GM23338 (cell line): Measurements from ENCODE around the gene ARMC9. TPM values are rescaled to one million over a fixed set of nuclear protein-coding genes. Genes with fewer than 3 reads are reported as not detected.

Source experiments
- ATAC-seq: fragments of 200-7000 bp; cut with Tn5 transposase; 3 replicates; pipeline ENCODE4 v1.9.1; 2020
- DNase-seq: peaks from one replicate; pipeline ENCODE4 v3.0.0-alpha.2; 2015; ENCODE audit warnings: low spot score
- H2AFZ ChIP-seq: fragments of 200-600 bp; sonication (generic); 2 replicates; pipeline ENCODE4 v1.8.0; 2016; ENCODE audit warnings: antibody characterized with exemption, mild to moderate bottlenecking, moderate library complexity
- H3F3A ChIP-seq: fragments of 200-600 bp; sonication (generic); replicated peaks from 2 replicates; pipeline ENCODE4 v1.8.0; 2017; ENCODE audit warnings: antibody characterized with exemption, mixed run types, low read depth
- H3K27ac ChIP-seq: fragments of 200-600 bp; sonication (generic); 2 replicates; pipeline ENCODE4 v1.6.1; 2016; ENCODE audit warnings: low read depth
- H3K27me3 ChIP-seq: fragments of 200-600 bp; sonication (generic); 2 replicates; pipeline ENCODE4 v1.8.0; 2016; ENCODE audit warnings: mild to moderate bottlenecking, mixed run types, moderate library complexity; ENCODE audit not compliant: insufficient read depth
- H3K36me3 ChIP-seq: fragments of 200-600 bp; sonication (generic); 2 replicates; pipeline ENCODE4 v1.8.0; 2016; ENCODE audit warnings: mild to moderate bottlenecking; ENCODE audit not compliant: insufficient read depth
- H3K4me1 ChIP-seq: fragments of 200-600 bp; sonication (generic); 2 replicates; pipeline ENCODE4 v1.8.0; 2016; ENCODE audit warnings: mild to moderate bottlenecking, moderate library complexity; ENCODE audit not compliant: insufficient read depth
- H3K4me2 ChIP-seq: fragments of 200-600 bp; sonication (generic); 2 replicates; pipeline ENCODE4 v1.7.1; 2017; ENCODE audit warnings: mixed run types
- H3K4me3 ChIP-seq: fragments of 200-600 bp; sonication (generic); 2 replicates; pipeline ENCODE4 v1.6.1; 2016; ENCODE audit warnings: mixed run types
- H3K79me2 ChIP-seq: fragments of 200-600 bp; sonication (generic); replicated peaks from 2 replicates; pipeline ENCODE4 v1.8.0; 2017; ENCODE audit warnings: mild to moderate bottlenecking; ENCODE audit not compliant: insufficient read depth
- H3K9me2 ChIP-seq: fragments of 200-600 bp; sonication (generic); 2 replicates; pipeline ENCODE4 v1.8.0; 2017; ENCODE audit not compliant: insufficient read depth
- H4K20me1 ChIP-seq: fragments of 200-600 bp; sonication (generic); replicated peaks from 2 replicates; pipeline ENCODE4 v1.8.0; 2017; ENCODE audit warnings: mild to moderate bottlenecking; ENCODE audit not compliant: insufficient read depth
- H3K27ac Mint-ChIP-seq: 2 replicates; pipeline ENCODE4 v1.8.0; 2020; ENCODE audit warnings: inconsistent platforms, mild to moderate bottlenecking, moderate library complexity, mixed read lengths
- H3K27me3 Mint-ChIP-seq: 3 replicates; pipeline ENCODE4 v1.8.0; 2022; ENCODE audit warnings: low read depth, mild to moderate bottlenecking, moderate library complexity, mixed read lengths, inconsistent platforms; ENCODE audit not compliant: insufficient read depth, poor library complexity
- H3K36me3 Mint-ChIP-seq: 3 replicates; pipeline ENCODE4 v1.8.0; 2021; ENCODE audit warnings: low read depth, mild to moderate bottlenecking, inconsistent platforms, moderate library complexity, mixed read lengths
- H3K4me1 Mint-ChIP-seq: 3 replicates; pipeline ENCODE4 v1.8.0; 2020; ENCODE audit warnings: mild to moderate bottlenecking, inconsistent platforms, mixed read lengths
- H3K4me3 Mint-ChIP-seq: 3 replicates; pipeline ENCODE4 v1.8.0; 2021; ENCODE audit warnings: moderate library complexity, mild to moderate bottlenecking, inconsistent platforms, mixed read lengths
- H3K9me3 Mint-ChIP-seq: 3 replicates; pipeline ENCODE4 v1.8.0; 2020; ENCODE audit warnings: moderate library complexity, mild to moderate bottlenecking, inconsistent platforms, mixed read lengths
- CREB1 ChIP-seq: fragments of 250-450 bp; sonication (Bioruptor Pico); IDR thresholded peaks from 2 replicates; pipeline ENCODE4 v1.5.0; 2020; ENCODE audit warnings: low read depth, mild to moderate bottlenecking, moderate library complexity
- EZH2 ChIP-seq: fragments of 200-600 bp; sonication (generic); IDR thresholded peaks from one replicate; pipeline ENCODE4 v1.8.0; 2017; ENCODE audit warnings: antibody characterized with exemption, mild to moderate bottlenecking, low read depth; ENCODE audit not compliant: unreplicated experiment
- EZH2phosphoT487 ChIP-seq: fragments of 200-600 bp; sonication (generic); IDR thresholded peaks from one replicate; pipeline ENCODE4 v1.8.1; 2018; ENCODE audit warnings: antibody characterized with exemption; ENCODE audit not compliant: unreplicated experiment
- JUNB ChIP-seq: IDR thresholded peaks from one replicate; pipeline ENCODE4 v1.6.1; 2016; ENCODE audit warnings: antibody characterized with exemption; ENCODE audit not compliant: unreplicated experiment
- NANOG ChIP-seq: IDR thresholded peaks from 2 replicates; pipeline ENCODE4 v1.6.1; 2016; ENCODE audit warnings: antibody characterized with exemption, borderline replicate concordance
- POLR2AphosphoS5 ChIP-seq: IDR thresholded peaks from 2 replicates; pipeline ENCODE4 v1.6.1; 2016; ENCODE audit warnings: antibody characterized with exemption, low read depth
- STAT1 ChIP-seq: IDR thresholded peaks from one replicate; pipeline ENCODE4 v1.6.1; 2016; ENCODE audit warnings: antibody characterized with exemption; ENCODE audit not compliant: unreplicated experiment
- ZNF114 ChIP-seq: fragments of 250-450 bp; sonication (Bioruptor Pico); IDR thresholded peaks from 2 replicates; pipeline ENCODE4 v1.5.0; 2020; ENCODE audit warnings: mild to moderate bottlenecking, moderate library complexity
- ZNF331 ChIP-seq: fragments of 250-450 bp; sonication (Bioruptor Pico); IDR thresholded peaks from 2 replicates; pipeline ENCODE4 v1.5.0; 2020; ENCODE audit warnings: low read depth, mild to moderate bottlenecking, moderate library complexity
- polyA plus RNA-seq: library from polyadenylated mRNA; unstranded; fragments of >200 nt; fragmentation: Nextera tagmentation; extraction: Ambion mirVana; gene quantifications from 2 replicates; pipeline ENCODE4 v1.2.1, GENCODE V29; 2016
- total RNA-seq: library from RNA; depleted of rRNA; stranded (reverse); fragments of >200 nt; shearing (Covaris generic); gene quantifications from 2 replicates; pipeline ENCODE4 v1.2.3, GENCODE V29; 2014
- TF ChIP-seq, protein P1 (sequence below), 2 experiments: fragments of 200-600 bp in 1 of 2; sonication (generic) in 1 of 2; conservative IDR thresholded peaks; 2 replicates each; pipeline versions ENCODE4 v1.5.1 to v1.6.1; 2016 to 2017; ENCODE audit warnings: antibody characterized with exemption in 2 of 2, low read depth in 2 of 2, mild to moderate bottlenecking in 2 of 2, moderate library complexity in 1 of 2
- TF ChIP-seq, protein P2 (sequence below): IDR thresholded peaks from one replicate; pipeline ENCODE4 v1.6.1; 2018; ENCODE audit warnings: antibody characterized with exemption; ENCODE audit not compliant: unreplicated experiment
- TF ChIP-seq, protein P3 (sequence below): fragments of 250-450 bp; sonication (Bioruptor Pico); IDR thresholded peaks from 2 replicates; pipeline ENCODE4 v1.5.0; 2020; ENCODE audit warnings: mild to moderate bottlenecking, moderate library complexity
- TF ChIP-seq, protein P4 (sequence below): IDR thresholded peaks from 2 replicates; pipeline ENCODE4 v1.6.1; 2016; ENCODE audit warnings: antibody characterized with exemption

ARMC9 gene
- total and polyA plus RNA-seq, 2 experiments from 2014 or later: 29.2 to 56.0 TPM

DNA sequence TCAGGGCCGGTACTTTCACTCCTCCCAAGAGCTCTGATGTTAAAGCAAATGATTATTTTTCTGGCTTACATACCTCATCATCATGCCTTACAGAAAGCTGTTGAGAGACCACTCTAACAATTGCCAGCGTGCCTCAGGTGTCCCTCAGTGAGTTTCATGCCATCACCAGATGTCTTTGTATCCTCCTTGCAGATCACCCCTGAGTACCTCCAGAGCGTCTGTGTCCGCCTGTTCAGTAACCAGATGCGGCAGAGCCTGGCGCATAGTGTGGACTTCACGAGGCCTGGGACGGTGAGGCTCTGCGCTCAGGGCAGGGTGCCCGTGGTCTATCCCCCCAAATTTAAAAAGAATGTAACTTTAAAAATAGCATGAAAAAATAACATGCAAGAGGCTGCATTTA lies 41.3 kb downstream of the ARMC9 start:
- no peaks in the 10 kb centered on the region for H3K27me3 ChIP-seq
- Mint-ChIP-seq H3K27me3 (peaks cover 2% of the 10 kb centered on the region), H3K4me1 (peaks cover 2% of the 10 kb centered on the region; the same call in 2 of the 3 replicates), H3K27ac (peak overlapping the region; percentile 20; the same call in 1 of the 2 replicates), H3K36me3 (peaks cover 25% of the 10 kb centered on the region), H3K9me3 (no peaks in the 10 kb centered on the region), H3K4me3 (no peak overlapping the region)
- H3K4me3 ChIP-seq: no peak overlapping the region
- no peak overlapping the region for H3K4me2 ChIP-seq
- DNase-seq: no peak
- no peak overlapping the region for H3K27ac ChIP-seq
- H3K79me2 ChIP-seq: no peaks in the 10 kb centered on the region
- 0 out of 2 replicates have a peak, but pooled peaks cover under 1% of the 10 kb centered on the region for H3F3A ChIP-seq
- ATAC-seq: no peak
- TF ChIP-seq ZNF331: no peak
- TF ChIP-seq ZNF114 (CRISPR knock-in tag): no peak
- no peak for TF ChIP-seq EZH2phosphoT487
- TF ChIP-seq CREB1 (CRISPR knock-in tag): no peak
- TF ChIP-seq NANOG: no peak
- TF ChIP-seq, protein P1, sequence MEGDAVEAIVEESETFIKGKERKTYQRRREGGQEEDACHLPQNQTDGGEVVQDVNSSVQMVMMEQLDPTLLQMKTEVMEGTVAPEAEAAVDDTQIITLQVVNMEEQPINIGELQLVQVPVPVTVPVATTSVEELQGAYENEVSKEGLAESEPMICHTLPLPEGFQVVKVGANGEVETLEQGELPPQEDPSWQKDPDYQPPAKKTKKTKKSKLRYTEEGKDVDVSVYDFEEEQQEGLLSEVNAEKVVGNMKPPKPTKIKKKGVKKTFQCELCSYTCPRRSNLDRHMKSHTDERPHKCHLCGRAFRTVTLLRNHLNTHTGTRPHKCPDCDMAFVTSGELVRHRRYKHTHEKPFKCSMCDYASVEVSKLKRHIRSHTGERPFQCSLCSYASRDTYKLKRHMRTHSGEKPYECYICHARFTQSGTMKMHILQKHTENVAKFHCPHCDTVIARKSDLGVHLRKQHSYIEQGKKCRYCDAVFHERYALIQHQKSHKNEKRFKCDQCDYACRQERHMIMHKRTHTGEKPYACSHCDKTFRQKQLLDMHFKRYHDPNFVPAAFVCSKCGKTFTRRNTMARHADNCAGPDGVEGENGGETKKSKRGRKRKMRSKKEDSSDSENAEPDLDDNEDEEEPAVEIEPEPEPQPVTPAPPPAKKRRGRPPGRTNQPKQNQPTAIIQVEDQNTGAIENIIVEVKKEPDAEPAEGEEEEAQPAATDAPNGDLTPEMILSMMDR (conservative IDR thresholded peaks at IDR 0.05; ENCODE audit: low read depth in 2 of 2): no peak
- TF ChIP-seq, protein P2, sequence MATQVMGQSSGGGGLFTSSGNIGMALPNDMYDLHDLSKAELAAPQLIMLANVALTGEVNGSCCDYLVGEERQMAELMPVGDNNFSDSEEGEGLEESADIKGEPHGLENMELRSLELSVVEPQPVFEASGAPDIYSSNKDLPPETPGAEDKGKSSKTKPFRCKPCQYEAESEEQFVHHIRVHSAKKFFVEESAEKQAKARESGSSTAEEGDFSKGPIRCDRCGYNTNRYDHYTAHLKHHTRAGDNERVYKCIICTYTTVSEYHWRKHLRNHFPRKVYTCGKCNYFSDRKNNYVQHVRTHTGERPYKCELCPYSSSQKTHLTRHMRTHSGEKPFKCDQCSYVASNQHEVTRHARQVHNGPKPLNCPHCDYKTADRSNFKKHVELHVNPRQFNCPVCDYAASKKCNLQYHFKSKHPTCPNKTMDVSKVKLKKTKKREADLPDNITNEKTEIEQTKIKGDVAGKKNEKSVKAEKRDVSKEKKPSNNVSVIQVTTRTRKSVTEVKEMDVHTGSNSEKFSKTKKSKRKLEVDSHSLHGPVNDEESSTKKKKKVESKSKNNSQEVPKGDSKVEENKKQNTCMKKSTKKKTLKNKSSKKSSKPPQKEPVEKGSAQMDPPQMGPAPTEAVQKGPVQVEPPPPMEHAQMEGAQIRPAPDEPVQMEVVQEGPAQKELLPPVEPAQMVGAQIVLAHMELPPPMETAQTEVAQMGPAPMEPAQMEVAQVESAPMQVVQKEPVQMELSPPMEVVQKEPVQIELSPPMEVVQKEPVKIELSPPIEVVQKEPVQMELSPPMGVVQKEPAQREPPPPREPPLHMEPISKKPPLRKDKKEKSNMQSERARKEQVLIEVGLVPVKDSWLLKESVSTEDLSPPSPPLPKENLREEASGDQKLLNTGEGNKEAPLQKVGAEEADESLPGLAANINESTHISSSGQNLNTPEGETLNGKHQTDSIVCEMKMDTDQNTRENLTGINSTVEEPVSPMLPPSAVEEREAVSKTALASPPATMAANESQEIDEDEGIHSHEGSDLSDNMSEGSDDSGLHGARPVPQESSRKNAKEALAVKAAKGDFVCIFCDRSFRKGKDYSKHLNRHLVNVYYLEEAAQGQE: no peak
- TF ChIP-seq EZH2: no peak
- TF ChIP-seq STAT1: no peak
- TF ChIP-seq, protein P3, sequence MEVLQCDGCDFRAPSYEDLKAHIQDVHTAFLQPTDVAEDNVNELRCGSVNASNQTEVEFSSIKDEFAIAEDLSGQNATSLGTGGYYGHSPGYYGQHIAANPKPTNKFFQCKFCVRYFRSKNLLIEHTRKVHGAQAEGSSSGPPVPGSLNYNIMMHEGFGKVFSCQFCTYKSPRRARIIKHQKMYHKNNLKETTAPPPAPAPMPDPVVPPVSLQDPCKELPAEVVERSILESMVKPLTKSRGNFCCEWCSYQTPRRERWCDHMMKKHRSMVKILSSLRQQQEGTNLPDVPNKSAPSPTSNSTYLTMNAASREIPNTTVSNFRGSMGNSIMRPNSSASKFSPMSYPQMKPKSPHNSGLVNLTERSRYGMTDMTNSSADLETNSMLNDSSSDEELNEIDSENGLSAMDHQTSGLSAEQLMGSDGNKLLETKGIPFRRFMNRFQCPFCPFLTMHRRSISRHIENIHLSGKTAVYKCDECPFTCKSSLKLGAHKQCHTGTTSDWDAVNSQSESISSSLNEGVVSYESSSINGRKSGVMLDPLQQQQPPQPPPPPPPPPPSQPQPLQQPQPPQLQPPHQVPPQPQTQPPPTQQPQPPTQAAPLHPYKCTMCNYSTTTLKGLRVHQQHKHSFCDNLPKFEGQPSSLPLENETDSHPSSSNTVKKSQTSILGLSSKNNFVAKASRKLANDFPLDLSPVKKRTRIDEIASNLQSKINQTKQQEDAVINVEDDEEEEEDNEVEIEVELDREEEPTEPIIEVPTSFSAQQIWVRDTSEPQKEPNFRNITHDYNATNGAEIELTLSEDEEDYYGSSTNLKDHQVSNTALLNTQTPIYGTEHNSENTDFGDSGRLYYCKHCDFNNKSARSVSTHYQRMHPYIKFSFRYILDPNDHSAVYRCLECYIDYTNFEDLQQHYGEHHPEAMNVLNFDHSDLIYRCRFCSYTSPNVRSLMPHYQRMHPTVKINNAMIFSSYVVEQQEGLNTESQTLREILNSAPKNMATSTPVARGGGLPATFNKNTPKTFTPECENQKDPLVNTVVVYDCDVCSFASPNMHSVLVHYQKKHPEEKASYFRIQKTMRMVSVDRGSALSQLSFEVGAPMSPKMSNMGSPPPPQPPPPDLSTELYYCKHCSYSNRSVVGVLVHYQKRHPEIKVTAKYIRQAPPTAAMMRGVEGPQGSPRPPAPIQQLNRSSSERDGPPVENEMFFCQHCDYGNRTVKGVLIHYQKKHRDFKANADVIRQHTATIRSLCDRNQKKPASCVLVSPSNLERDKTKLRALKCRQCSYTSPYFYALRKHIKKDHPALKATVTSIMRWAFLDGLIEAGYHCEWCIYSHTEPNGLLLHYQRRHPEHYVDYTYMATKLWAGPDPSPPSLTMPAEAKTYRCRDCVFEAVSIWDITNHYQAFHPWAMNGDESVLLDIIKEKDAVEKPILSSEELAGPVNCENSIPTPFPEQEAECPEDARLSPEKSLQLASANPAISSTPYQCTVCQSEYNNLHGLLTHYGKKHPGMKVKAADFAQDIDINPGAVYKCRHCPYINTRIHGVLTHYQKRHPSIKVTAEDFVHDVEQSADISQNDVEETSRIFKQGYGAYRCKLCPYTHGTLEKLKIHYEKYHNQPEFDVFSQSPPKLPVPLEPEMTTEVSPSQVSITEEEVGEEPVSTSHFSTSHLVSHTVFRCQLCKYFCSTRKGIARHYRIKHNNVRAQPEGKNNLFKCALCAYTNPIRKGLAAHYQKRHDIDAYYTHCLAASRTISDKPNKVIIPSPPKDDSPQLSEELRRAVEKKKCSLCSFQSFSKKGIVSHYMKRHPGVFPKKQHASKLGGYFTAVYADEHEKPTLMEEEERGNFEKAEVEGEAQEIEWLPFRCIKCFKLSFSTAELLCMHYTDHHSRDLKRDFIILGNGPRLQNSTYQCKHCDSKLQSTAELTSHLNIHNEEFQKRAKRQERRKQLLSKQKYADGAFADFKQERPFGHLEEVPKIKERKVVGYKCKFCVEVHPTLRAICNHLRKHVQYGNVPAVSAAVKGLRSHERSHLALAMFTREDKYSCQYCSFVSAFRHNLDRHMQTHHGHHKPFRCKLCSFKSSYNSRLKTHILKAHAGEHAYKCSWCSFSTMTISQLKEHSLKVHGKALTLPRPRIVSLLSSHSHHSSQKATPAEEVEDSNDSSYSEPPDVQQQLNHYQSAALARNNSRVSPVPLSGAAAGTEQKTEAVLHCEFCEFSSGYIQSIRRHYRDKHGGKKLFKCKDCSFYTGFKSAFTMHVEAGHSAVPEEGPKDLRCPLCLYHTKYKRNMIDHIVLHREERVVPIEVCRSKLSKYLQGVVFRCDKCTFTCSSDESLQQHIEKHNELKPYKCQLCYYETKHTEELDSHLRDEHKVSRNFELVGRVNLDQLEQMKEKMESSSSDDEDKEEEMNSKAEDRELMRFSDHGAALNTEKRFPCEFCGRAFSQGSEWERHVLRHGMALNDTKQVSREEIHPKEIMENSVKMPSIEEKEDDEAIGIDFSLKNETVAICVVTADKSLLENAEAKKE (CRISPR knock-in tag): no peak
- no peak for TF ChIP-seq JUNB
- TF ChIP-seq, protein P4, sequence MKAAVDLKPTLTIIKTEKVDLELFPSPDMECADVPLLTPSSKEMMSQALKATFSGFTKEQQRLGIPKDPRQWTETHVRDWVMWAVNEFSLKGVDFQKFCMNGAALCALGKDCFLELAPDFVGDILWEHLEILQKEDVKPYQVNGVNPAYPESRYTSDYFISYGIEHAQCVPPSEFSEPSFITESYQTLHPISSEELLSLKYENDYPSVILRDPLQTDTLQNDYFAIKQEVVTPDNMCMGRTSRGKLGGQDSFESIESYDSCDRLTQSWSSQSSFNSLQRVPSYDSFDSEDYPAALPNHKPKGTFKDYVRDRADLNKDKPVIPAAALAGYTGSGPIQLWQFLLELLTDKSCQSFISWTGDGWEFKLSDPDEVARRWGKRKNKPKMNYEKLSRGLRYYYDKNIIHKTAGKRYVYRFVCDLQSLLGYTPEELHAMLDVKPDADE: no peak
- no peak for TF ChIP-seq POLR2AphosphoS5
- H3K9me2 ChIP-seq: no peaks in the 10 kb centered on the region
- no peaks in the 10 kb centered on the region; the same call in 1 of the 2 replicates for H4K20me1 ChIP-seq
- no peak overlapping the region for H2AFZ ChIP-seq
- no peaks in the 10 kb centered on the region for H3K4me1 ChIP-seq
- H3K36me3 ChIP-seq: peaks cover 9% of the 10 kb centered on the region; the same call in 1 of the 2 replicates
